HepG2 (cell line): ENCODE measurements around the gene ANKRD40. TPM values are rescaled to one million over a fixed set of nuclear protein-coding genes. Genes with fewer than 3 reads are reported as not detected.
A peak's percentile ranks its signal among the peaks of the same experiment; 100 is the strongest.

Source experiments
- CSRNP2 ChIP-seq: sonication (generic); formaldehyde crosslinking; conservative IDR thresholded peaks from 2 replicates; pipeline ENCODE4 v1.8.0; 2022; ENCODE audit warnings: low read depth, missing genetic modification reagents
- ELF3 ChIP-seq: IDR thresholded peaks from 2 replicates; pipeline ENCODE4 v1.6.1; 2016; ENCODE audit warnings: missing genetic modification reagents, missing compliant biosample characterization
- GTF2F1 ChIP-seq: fragments of 150-350 bp; IDR thresholded peaks from 2 replicates; pipeline ENCODE4 v1.6.1; 2014; ENCODE audit warnings: low read length
- PITX1 ChIP-seq: sonication (generic); formaldehyde crosslinking; IDR thresholded peaks from 2 replicates; pipeline ENCODE4 v1.5.1; 2020; ENCODE audit warnings: mild to moderate bottlenecking, missing genetic modification reagents
- POGK ChIP-seq: sonication (generic); formaldehyde crosslinking; conservative IDR thresholded peaks from 2 replicates; pipeline ENCODE4 v1.8.0; 2022; ENCODE audit warnings: mild to moderate bottlenecking, moderate library complexity, missing genetic modification reagents
- ZBTB34 ChIP-seq: sonication (generic); formaldehyde crosslinking; IDR thresholded peaks from 2 replicates; pipeline ENCODE4 v1.8.0; 2022; ENCODE audit warnings: mild to moderate bottlenecking, missing genetic modification reagents
- ZBTB7A ChIP-seq: sonication (generic); formaldehyde crosslinking; IDR thresholded peaks from 2 replicates; pipeline ENCODE4 v1.8.0; 2022; ENCODE audit warnings: mild to moderate bottlenecking, missing genetic modification reagents
- polyA plus RNA-seq, 8 experiments: library from polyadenylated mRNA; depleted of rRNA in 3 of 8; stranded (reverse) in 7 of 8; unstranded in 1 of 8; fragments of >200 nt; fragmentation: Illumina TruSeq in 4 of 8; extraction: Trizol in 4 of 8; gene quantifications; 2 replicates each; pipeline versions ENCODE4 v1.2.1 to v1.2.3, GENCODE V29; 2011 to 2016; ENCODE audit warnings: low read depth in 4 of 8, missing spikeins in 1 of 8, mixed read lengths in 1 of 8; ENCODE audit not compliant: insufficient read depth in 1 of 8
- total RNA-seq, 5 experiments: library from RNA; depleted of rRNA; stranded (reverse); fragments of >200 nt; fragmentation: Illumina TruSeq; extraction: Trizol; gene quantifications; 2 replicates each; pipeline ENCODE4 v1.2.3, GENCODE V29; 2016; ENCODE audit warnings: low read depth in 1 of 5
- TF ChIP-seq, protein P1 (sequence below): sonication (generic); formaldehyde crosslinking; IDR thresholded peaks from 2 replicates; pipeline ENCODE4 v1.4.0; 2020; ENCODE audit warnings: mild to moderate bottlenecking, missing genetic modification reagents
- TF ChIP-seq, protein P2 (sequence below): IDR thresholded peaks from 2 replicates; pipeline ENCODE4 v1.4.0; 2020; ENCODE audit warnings: mild to moderate bottlenecking, missing genetic modification reagents

The ANKRD40 gene
- total and polyA plus RNA-seq, 2 of the 13 experiments (the other 11 are each of a cell fraction or from before 2014, with no cell fraction given), result 35.0 to 46.4 TPM

DNA sequence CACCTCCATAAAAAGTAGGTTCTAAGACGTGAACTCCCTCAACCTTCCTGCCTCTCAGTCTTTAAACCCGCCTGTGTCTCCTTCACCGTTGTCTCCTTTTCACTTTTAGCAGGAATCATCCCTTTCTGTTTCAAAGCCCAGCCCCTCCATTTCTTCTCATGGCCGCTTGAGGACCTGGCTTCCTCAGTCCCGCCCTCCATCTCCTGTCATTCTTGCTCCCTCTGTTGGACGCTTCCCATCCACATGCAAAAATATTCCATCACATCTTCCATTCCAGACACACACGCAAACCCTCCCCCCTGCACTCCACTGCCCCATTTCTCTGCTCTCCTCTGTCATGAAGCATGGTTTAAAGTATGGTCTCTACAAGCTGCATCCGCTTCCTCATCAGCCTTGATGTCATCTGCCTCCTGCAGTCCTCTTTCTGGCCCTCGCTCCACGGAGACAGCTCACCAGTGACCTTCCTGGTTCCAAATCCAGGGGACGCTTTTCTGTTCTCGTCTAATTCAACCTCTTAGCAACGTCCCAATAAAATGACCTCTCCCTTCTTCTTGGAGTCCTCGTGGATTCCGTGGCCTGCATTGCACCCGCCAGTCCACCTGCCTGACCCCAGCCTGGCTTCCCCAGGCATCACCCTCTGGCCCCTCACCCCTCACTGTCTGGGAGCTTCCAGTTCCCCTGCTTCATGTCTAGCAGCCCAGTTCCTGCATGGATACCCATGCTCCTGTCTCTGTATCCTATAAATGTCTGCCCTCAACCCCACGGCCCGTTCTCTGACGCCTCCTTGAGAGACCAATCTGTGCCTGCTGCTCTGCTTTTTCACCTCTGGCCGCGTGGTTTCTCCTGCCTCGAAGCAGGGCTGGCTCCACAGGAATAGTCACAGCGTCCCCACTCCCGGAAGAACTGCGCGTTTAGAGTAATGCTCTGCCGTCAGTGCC lies 26.2 kb downstream of the ANKRD40 start (continued):
- 0 out of 2 replicates have a peak, but pooled peaks have one; percentile 30 for TF ChIP-seq POGK (CRISPR knock-in tag)
- TF ChIP-seq ZBTB7A (CRISPR knock-in tag), result no peak
- TF ChIP-seq PITX1, result no peak
- no peak for TF ChIP-seq ZBTB34 (CRISPR knock-in tag)
- 0 out of 2 replicates have a peak, but pooled peaks have one; percentile 35 for TF ChIP-seq ELF3 (CRISPR knock-in tag)
- TF ChIP-seq CSRNP2 (CRISPR knock-in tag), result no peak
- TF ChIP-seq, protein P1, sequence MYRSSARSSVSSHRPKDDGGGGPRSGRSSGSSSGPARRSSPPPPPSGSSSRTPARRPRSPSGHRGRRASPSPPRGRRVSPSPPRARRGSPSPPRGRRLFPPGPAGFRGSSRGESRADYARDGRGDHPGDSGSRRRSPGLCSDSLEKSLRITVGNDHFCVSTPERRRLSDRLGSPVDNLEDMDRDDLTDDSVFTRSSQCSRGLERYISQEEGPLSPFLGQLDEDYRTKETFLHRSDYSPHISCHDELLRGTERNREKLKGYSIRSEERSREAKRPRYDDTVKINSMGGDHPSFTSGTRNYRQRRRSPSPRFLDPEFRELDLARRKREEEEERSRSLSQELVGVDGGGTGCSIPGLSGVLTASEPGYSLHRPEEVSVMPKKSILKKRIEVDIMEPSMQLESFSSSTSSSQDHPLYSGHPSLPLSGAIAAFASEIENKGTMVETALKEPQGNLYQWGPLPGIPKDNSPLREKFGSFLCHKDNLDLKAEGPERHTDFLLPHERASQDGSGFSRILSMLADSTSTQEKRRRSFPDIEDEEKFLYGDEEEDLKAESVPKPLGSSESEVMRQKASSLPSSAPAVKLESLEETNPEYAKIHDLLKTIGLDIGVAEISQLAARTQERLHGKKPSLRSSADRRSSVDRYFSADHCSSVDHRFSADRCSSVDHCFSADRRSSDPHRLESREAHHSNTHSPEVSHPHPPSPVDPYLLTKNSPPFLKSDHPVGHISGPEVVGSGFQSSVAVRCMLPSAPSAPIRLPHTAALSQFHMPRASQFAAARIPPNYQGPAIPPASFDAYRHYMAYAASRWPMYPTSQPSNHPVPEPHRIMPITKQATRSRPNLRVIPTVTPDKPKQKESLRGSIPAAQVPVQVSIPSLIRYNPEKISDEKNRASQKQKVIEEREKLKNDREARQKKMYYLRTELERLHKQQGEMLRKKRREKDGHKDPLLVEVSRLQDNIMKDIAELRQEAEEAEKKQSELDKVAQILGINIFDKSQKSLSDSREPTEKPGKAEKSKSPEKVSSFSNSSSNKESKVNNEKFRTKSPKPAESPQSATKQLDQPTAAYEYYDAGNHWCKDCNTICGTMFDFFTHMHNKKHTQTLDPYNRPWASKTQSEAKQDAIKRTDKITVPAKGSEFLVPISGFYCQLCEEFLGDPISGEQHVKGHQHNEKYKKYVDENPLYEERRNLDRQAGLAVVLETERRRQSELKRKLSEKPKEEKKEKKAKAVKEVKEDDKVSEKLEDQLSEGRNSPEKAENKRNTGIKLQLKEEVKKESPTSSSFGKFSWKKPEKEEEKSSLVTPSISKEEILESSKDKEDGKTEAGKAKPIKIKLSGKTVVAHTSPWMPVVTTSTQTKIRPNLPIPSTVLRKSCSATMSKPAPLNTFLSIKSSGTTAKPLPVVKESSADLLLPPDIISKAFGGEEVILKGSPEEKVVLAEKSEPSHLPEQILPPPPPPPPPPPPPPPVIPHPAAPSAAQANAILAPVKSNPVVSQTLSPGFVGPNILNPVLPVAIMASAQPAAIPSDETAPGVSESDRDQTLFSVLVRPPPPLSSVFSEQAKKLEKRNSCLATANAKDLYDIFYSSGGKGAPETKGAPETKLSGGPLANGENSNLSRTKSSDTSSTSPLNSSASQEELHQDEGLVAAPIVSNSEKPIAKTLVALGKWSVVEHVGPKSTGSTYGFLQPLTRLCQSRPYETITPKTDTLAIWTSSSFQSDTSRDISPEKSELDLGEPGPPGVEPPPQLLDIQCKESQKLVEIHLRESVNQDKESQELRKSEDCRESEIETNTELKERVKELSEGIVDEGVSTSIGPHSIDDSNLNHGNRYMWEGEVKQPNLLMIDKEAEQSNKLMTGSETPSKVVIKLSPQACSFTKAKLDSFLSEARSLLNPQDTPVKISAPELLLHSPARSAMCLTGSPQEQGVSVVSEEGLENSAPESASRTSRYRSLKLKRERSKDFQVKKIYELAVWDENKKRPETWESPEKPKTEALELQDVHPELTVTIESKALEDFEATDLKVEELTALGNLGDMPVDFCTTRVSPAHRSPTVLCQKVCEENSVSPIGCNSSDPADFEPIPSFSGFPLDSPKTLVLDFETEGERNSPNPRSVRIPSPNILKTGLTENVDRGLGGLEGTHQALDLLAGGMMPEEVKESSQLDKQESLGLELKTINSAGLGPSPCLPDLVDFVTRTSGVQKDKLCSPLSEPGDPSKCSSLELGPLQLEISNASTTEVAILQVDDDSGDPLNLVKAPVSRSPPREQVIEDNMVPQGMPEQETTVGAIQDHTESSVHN (CRISPR knock-in tag), result no peak
- TF ChIP-seq, protein P2, sequence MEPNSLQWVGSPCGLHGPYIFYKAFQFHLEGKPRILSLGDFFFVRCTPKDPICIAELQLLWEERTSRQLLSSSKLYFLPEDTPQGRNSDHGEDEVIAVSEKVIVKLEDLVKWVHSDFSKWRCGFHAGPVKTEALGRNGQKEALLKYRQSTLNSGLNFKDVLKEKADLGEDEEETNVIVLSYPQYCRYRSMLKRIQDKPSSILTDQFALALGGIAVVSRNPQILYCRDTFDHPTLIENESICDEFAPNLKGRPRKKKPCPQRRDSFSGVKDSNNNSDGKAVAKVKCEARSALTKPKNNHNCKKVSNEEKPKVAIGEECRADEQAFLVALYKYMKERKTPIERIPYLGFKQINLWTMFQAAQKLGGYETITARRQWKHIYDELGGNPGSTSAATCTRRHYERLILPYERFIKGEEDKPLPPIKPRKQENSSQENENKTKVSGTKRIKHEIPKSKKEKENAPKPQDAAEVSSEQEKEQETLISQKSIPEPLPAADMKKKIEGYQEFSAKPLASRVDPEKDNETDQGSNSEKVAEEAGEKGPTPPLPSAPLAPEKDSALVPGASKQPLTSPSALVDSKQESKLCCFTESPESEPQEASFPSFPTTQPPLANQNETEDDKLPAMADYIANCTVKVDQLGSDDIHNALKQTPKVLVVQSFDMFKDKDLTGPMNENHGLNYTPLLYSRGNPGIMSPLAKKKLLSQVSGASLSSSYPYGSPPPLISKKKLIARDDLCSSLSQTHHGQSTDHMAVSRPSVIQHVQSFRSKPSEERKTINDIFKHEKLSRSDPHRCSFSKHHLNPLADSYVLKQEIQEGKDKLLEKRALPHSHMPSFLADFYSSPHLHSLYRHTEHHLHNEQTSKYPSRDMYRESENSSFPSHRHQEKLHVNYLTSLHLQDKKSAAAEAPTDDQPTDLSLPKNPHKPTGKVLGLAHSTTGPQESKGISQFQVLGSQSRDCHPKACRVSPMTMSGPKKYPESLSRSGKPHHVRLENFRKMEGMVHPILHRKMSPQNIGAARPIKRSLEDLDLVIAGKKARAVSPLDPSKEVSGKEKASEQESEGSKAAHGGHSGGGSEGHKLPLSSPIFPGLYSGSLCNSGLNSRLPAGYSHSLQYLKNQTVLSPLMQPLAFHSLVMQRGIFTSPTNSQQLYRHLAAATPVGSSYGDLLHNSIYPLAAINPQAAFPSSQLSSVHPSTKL (CRISPR knock-in tag), result 0 out of 2 replicates have a peak, but pooled peaks have one; percentile 23
- no peak for TF ChIP-seq GTF2F1
